A673 (cell line): Measurements from ENCODE around the gene SLMAP.

Experiments used
- CTCF ChIP-seq: fragments of 300-800, 200-600 bp; sonication (generic); conservative IDR thresholded peaks from 2 replicates; pipeline ENCODE4 v1.5.1; 2017; ENCODE audit warnings: low read depth, mild to moderate bottlenecking, antibody characterized with exemption, low read length, moderate library complexity, mixed read lengths
- EZH2 ChIP-seq: fragments of 200-600 bp; sonication (generic); IDR thresholded peaks from 2 replicates; pipeline ENCODE4 v1.6.1; 2017; ENCODE audit warnings: borderline replicate concordance, low read depth, mild to moderate bottlenecking, mixed read lengths, antibody characterized with exemption, low read length; ENCODE audit not compliant: poor library complexity, severe bottlenecking

- TF ChIP-seq EZH2: no peak
- TF ChIP-seq CTCF: no peak
Measured at GRCh38 chr3:57918123-57918837, 162.2 kb downstream of the SLMAP start.
